HG03469 (cell line): ENCODE data around the gene TSSC4.

Experiments
- ATAC-seq: cut with Tn5 transposase; IDR thresholded peaks from one replicate; pipeline ENCODE4 v1.9.1; 2021; ENCODE audit warnings: mild to moderate bottlenecking, moderate library complexity, moderate number of reproducible peaks; ENCODE audit not compliant: unreplicated experiment

Gene TSSC4

DNA sequence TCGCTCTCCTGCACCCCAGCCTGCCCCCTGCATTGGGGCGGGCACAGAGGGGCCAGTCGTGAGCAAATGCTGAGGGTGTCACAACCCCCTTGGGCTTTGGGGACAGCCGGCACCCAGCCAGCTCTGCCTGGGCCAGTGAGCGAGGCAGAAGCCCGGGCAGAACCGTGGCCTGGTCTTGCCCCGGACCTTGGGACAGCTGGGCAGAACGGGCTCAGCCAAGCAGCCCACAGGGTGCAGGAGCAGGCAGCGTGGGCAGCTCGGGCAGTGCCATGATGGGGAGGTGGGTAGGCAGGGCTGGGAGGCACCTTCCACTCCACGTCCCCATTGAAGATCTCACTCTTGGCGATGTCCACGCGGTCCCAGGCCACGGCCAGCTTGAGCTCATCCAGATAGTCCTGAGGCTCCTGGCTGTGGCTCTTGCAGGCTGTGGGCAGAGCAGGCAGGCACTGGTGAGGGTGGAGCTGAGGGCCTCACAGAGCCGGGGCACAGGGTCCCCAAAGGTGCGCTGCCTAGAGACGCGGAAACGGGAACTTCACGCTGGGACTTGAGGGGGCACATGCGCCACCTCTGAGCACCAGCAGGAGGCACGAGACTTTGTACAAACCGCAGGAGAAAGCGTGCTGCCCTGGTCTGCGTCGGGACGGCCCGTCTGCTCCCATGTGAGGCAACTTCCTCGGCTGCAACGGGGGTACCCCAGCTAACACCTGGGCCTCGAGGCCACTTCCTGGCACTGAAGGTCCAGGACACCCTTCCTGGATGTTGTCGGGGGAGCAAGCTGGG, 15.2 kb downstream of the TSSC4 start:
- no peak for ATAC-seq

DNA sequence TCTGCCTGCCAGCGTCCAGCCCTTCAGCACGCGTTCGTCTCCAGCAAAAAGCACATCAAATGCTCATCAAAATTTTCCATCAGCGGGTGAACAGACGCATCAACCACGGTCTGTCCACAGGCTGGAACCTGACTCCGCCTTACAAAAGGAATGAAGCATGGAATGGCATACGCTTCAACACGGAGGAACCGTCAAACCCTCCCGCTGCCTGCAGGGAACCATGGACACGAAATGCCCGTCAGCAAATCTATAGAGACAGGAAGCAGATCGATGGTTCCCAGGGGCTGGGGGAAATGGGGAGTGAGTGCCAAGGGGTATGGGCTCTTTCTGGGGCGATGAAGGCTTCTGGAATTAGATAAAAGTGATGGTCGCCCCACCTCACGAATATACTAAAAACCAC, 16.2 kb downstream of the TSSC4 start:
- ATAC-seq, result no peak

DNA sequence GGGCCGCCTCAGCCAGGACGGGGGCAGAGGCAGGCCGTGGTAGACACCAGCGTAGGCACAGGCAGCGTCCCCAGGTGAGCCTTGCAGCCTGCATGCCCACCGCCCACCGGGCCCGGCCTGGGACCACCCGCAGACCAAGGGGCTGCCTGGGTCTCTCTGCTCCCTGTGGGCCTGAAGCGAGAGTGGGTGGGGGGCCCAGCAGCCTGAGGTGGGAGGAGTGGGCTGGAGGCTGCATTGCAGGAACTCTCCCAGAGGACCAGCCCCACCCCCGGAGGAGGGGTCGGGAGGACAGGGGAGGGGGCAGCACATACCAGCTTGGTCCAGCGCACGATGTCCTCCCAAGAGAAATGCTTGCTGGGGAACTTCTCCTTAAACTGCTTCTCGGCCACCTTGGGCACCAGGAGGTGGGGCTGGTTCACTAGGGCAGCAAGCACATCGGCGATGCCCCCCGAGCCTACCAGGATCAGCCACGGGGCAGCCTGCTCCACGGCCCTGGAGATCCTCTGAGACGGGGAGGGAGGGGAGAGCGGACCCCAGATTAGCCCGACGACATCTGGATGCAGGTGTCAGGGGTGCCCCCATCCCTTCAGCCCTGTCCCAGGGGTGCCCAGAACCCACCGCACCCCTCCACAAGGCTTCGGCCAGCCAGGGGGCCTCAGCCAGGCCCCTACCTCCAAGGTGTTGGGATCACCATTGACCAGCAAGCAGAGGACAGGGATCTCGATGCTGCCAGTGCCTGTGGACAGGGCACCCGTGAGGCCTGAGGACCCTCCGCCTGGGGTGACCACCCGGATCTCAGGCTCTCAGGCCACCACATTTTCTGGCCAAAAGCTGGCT, 17.5 kb downstream of the TSSC4 start:
- no peak for ATAC-seq

DNA sequence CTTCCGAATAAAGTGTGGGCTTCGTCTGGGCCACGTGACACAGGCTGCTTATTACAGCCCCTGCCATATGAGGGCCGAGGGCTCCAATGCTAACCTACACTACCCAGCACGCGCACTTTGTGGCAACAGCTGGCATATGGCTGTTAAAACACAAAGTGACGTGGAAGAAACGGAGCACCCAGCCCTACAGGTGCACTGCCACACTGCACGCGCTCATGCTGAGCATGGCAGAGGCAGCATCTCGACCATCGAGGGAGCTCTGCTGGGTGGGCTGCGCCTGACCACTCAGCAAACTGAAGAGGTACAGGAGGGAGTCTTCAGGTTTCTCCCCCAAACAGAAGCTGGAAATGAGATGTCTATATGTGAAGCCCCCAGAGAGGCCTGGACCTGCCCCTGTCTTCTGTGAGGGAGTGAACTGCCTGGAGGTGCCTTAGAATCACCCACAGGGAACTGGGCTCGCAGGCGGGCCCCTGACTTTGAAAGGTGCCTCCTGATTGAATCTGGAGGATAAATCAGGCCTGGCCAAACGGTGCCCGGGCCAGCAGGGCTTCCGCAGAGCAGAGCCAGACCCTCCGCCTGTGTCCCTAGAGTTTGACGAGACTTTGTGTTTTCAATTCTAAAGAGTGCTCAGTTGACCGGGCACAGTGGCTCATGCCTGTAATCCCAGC, 18.3 kb downstream of the TSSC4 start:
- ATAC-seq, result no peak

DNA sequence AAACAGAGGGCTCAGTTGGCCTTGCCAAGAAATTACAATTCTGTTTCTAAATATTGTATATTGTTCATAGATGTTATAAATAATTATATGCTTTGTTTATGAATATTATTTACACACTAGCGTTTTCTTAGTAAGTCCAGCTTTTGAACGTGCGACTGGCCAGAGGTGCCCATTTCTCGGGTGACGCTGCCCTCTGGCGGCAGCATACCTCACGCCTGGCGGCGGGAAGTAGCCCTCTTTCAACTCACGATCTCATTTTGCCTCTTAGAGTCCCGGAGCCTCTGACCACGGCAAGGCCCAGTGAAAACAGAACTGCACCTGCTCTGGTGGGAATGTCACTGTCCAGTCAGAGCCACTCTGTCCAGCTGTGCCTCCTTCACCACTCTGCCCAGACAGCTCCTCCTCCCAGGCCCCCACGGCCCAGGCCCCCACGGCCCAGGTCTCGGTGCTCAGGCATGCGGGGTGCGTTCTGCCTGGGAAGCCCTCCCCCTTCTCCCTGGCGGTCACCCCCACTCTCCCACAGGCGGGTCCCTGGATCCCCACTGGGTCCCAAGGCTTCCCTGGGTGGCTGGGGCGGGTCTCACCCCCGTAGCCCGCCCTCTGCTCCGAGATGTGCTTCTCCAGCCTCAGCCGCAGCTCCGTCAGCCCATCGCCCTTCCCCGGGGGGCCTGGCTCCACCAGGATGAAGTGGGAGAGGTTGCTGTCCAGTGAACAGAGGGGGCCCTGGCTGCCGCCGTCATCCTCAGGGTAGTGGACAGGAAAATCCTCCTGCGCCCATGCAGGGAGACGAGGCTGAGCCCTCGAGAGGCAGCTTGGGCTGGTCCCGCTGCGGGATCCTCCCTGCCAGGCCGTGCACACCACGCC, 19.3 kb downstream of the TSSC4 start:
- ATAC-seq, result no peak

- no peak for ATAC-seq
These were observed 20.1 kb downstream of the TSSC4 start for GRCh38 chr11:2420502-2421225.

- ATAC-seq, result no peak
These were observed 20.9 kb downstream of the TSSC4 start for GRCh38 chr11:2421226-2421994.

DNA sequence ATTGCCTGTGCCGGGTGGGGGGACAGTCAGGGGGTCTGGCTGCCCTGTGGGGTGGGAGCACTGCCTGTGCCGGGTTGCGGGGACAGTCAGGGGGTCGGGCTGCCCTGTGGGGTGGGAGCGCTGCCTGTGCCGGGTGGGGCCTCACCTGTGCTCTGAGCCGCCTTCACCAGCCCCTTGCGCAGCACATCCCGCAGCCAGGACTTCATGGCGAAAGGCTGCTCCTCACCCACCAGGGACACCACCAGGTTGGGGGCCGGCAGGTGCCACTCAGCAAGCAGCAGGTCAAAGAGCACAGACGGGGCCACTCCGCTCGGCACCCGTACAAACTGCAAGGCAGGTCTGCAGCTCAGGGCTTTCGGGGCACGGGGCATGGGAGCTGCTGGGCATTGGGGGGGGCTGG, 21.4 kb downstream of the TSSC4 start:
- ATAC-seq, result no peak

GRCh38 chr11:2422461-2423156, 22.1 kb downstream of the TSSC4 start:
- ATAC-seq, result no peak

GRCh38 chr11:2423157-2424025, 22.8 kb downstream of the TSSC4 start:
- no peak for ATAC-seq

- no peak for ATAC-seq
These were observed 24.4 kb downstream of the TSSC4 start for GRCh38 chr11:2424811-2425495.

DNA sequence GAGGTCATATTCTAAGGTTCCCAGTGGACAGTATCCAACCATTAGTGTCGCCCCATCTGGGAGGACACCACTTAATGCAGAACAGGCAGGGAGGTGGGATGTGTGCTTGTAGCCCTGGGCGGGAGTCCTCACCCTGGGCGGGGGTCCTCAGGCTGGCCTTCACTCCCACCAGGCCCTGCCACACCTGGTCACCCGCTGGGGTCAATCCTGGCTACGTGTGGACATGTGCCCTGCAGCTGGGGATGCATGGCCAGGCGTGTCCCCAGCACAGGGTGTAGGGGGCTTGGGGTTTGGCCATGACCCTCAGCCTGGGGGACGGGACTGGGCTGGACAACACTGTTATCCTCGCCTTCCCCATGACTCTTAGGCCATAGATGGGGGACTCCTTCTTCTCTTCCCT, 25.0 kb downstream of the TSSC4 start:
- ATAC-seq, result no peak

DNA sequence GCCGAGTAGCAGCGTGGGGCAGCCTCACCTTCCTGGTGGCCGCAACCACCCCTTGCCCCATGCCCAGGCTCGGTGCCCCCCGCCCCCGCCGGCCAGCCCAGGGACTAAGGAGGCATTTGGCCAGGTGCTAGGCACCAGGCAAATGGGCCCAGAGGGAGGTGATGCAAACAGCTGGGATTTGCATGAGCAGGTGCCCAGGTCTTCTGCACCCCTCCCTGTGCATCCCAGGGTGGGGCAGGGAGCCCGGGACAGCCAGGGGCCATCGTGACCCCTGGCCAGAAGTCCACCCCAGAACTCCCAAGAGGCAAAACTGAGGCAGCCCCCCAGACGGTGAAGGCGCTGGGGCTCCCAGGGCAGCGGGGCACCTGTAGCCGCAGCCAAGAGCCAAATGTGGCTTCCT, 25.7 kb downstream of the TSSC4 start:
- no peak for ATAC-seq

DNA sequence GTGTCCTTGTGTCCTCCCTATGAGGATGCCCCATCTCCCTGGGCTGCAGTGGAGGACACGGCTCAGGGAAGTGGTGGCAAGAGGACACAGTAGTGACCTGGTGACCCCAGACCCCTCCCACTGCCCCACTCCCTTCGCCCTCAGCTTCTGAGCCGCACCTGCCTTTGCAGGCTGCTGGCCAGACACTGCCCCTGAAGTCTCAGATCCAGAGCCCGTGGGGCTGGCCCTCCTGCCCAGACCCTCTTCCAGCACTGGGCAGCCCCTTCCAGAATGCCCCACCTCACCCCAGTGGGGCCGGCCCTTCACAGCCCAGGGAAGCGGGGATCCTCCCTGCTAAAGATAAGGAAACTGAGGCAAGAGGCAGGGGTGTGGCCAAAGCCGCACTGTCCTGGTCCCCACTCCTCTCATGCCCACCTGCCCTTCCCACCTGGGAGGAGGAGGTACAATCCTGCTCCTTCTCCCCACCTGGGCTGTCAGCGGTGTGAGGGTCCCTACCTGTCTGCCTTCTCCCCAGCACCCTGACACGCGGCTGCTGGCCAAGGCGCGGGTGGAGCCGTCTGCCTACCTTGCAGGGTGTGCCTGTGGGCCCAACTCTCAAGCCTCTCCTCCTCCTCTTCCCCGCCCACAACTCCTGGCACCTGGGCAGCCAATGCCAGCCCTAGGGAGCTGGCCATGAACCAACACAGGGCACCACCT, 26.4 kb downstream of the TSSC4 start:
- no peak for ATAC-seq

DNA sequence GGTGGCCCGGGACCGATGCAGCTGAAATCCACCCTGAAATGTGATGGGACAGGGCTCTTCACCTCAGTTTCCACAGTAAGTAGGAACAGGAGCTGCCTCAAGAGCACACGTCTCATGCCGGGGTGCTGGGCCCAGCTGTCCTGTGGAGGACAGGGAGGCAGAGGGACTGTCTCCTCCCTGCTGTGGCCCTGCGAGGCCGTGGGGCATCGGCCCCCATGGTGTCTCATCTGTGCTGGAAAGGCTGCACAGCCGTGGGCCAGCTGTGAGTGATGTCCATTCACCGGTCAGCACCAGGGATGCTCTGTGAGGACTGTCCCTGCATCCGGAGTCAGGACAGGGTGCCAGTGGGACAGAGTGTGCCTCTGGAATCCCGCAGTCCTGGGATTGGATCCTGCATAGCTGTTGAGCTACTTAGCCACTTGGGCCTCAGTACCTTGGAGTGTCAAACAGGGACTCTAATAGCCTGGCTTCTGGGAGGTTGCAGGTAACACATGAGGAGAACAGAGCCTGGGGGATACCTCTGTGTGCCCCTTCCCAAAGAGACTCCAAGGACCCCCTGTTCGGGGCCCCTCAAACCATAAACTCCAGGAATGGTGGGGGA, 27.3 kb downstream of the TSSC4 start:
- no peak for ATAC-seq

DNA sequence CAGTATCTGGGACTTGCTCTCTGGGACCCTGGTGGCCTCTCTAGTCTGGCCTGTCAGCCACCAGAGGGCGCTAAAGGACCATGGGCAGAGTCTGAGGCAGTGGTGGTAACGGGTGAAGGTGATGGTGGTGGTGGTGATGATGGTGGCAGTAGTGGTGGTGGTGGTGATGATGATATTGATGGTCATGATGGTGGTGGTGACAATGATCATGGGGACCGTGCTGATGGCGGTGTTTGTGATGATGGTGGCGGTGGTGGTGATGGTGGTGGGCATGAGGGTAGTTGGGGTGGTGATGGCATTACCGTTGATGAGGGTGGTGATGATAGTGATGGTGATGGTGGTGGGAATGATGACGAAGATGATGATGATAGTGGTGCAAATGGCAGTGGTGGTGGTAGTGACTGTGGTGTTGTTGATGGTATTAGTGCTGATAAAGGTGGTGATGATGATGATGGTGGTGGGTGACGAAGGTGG, 27.8 kb downstream of the TSSC4 start:
- ATAC-seq, result no peak
